Ramos (cell line): ENCODE data around the gene KDF1.
"Not testable (repeated sequence)": the region's sequence is repeated elsewhere in the genome, so short reads cannot be mapped to it uniquely, and the experiment has no call there.

ENCODE experiments used
- in situ Hi-C: fragments of 300-500 bp; cut with MboI; formaldehyde crosslinking; loops from one replicate; pipeline ENCODE4 v1.14.3; 2022; ENCODE audit warnings: low sequenced_read_pairs; ENCODE audit not compliant: unreplicated experiment

The KDF1 gene

GRCh38 chr1:26960625-26960966, 328 bp upstream of the KDF1 start:
- in situ Hi-C loops, result no loop called here

DNA sequence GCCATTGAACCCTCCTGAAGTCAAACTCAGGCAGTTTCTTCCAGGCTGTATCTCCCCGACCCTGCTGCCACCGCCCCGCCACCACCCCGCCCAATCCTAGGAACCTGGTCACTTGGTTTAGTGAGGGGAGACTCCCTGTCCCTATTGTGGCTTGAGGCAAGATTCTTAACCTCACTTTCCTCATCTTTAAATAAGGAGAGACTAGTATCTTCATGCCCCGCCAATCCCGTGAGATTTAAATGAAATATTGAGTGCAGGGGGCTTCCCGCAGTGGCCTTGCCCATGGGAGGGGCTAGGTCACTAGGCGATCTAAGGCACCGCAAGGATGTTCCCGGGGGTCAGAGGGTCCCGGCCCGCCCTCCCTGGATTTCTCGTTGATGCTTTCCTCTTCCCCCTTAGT, 998 bp downstream of the KDF1 start:
- in situ Hi-C loops, result no loop called here

DNA sequence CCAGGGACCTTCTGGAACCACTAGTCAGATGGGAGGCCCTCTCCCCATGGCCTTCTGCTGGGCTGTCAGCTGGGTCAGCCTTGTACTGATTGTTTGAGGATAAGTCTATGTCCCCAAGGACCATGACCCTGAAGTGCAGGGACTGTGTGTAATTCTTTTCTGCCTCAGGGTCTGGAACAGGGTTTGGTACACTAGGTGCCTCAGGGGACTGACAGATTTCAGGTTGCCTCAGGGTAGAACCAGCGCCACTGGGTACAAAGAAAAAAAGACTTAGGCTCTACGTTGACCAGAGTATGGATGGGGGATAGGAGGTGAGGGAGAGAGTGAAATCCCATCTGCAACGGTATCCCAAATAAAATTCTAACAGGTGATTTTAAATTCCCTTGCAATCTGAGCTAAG, 3.0 kb downstream of the KDF1 start:
- in situ Hi-C loops, result no loop called here

GRCh38 chr1:26956321-26956720, 3.9 kb downstream of the KDF1 start:
- in situ Hi-C loops, result no loop called here

DNA sequence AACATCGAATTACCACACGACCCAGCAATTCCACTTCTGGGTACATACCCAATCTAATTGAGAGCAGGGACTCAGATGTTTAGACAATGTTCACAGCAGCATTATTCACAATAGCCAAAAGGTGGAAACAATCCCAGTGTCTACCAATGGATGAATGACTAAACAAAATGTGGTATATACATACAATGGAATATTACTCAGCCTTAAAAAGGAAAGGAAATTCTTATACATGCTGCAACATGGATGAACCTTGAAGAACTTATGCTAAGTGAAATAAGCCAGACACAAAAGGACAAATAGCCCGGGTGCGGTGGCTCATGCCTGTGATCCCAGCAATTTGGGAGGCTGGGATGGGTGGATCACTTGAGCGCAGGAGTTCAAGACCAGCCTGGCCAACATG, 6.9 kb downstream of the KDF1 start:
- in situ Hi-C loops, result no loop called here

GRCh38 chr1:26951821-26952497, 8.3 kb downstream of the KDF1 start:
- in situ Hi-C loops, result no loop called here

DNA sequence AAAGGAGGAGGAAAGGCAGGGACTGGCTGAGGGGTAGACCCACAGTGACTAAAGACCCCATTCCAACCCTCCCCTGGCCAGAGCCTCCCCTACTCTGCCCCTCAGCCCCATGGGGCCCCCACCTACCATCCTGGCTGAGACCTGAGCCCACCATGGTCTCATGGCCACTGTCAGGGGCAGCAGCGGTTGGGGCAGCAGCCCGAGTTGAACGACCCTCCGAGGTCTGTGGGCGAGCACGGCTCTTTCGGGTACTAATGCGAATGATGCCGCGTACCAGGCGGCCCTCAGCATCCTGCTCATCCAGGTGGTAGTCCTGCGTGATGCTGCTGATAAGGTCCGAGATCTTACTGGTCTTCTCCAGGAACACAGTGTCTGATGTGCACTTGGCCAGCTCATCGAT, 9.1 kb downstream of the KDF1 start:
- in situ Hi-C loops, result no loop called here

DNA sequence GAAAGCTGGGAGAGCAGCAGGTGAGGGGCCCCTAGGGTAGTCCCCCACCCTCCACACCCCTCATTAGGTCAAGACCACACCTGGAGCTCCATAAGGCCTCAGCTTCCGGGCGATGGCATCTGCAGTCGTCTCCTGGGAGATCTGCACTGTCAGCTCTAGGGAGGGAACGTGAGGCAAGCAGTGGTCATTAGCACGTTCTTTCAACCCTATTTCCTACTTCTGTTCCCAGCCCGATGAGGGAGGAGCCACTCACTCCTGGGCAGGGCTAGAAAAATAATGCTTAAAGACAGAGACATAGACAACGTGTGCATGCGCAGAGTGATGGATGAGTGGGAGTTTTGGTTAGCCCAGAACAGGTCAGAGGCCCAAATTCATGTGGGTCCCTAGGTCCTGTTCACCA, 9.7 kb downstream of the KDF1 start:
- in situ Hi-C loops, result no loop called here

DNA sequence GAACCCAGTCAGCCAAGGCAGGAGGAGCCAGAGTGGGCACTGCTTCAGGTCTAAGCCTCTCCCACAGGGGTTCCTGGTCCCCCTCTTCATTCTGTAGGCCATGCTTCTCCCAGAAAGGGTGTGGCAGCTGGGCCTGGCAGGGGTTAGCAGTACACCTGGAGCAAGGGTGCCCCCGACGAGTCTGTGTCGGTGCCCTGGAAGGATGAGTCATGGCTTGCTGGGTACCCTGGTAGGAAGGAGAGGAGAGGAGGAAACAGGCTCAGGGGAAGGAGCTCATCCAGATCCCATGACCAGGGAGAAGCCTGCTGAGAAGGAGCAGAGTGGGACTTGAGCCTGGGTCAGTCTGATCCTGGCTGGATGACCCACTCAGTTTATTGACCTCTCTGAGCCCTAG, 10.3 kb downstream of the KDF1 start:
- in situ Hi-C loops, result no loop called here

DNA sequence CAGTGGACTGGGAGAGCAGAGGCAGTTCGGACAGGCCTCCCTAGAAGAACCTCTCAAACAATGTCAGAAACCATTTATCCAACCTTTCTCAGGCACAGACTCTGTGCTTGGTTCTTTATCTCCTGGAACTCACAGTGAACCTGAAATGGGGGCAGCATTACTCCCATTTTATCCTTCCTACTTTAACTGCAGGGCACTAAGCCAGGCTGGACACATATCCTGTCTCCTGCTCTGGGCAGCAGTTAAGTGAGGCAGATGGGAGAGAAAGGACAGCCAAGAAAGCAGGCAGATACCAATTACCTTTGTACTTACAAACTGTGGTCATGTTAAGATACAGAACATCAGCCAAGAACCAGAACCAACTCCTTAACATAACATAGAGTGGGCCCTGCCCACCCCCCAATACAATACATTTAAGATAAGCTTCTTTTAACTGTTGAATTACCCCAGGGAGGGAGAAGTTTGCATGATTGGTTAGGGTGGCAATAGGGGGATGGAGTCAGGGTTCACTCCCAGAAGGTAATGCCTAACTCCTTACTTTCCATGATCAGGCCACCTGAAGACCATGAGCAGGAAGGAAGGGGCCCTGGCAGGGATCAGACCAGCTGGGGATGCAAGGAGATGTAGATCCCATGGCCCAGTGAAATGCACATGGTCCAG, 10.9 kb downstream of the KDF1 start:
- in situ Hi-C loops, result no loop called here

DNA sequence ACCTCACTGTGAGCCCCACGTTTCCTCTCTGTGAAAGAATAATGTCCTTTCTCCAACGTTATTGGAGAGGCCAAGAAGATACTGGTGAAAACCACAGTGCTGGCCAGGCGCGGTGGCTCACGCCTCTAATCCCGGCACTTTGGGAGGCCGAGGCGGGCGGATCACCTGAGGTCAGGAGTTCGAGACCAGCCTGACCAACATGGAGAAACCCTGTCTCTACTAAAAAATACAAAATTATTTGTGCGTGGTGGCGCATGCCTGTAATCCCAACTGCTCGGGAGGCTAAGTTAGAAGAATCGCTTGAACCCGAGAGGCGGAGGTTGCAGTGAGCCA, 11.6 kb downstream of the KDF1 start:
- in situ Hi-C loops, result not testable (repeated sequence)

GRCh38 chr1:26946270-26946669, 14.0 kb downstream of the KDF1 start:
- in situ Hi-C loops, result no loop called here

DNA sequence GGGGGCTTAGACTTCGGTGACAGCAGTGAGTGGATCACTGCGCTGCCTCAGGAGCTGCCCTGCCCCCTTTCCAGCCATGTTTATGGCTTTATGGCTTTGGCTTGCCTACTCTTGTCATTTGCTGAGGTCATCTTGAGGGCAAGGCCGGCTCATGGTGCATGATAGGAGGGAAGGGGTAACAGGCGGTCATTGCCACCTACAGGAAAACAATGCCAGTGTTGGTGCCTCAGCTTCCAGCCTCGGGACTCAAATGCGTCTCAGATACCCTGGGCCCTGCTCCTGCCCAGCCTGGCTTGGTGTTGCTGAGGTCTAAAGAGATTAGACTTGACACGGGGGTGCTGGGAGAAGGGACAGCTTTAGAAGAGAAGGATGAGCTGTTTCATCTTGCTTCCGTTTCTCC, 14.5 kb downstream of the KDF1 start:
- in situ Hi-C loops, result no loop called here

DNA sequence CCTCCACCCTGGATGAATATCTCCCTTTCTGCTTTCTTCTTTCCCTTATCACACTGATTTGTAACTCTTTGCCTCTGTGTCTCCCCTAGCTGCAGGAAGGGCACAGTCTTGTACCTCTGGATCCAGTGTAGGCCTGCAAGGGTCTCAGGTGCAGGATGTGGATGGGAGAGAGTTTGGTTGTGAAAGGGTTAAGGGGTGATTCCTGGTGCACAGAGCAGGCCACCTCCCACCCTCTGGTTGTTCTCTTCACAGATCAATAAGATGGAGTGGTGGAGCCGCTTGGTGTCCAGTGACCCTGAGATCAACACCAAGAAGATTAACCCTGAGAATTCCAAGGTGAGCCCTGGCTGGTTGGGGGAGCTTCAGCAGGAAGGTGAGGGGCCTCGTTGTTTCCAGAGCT, 15.1 kb downstream of the KDF1 start:
- in situ Hi-C loops, result no loop called here

- in situ Hi-C loops, result no loop called here
Observed at GRCh38 chr1:26942656-26943055, 17.6 kb downstream of the KDF1 start.

DNA sequence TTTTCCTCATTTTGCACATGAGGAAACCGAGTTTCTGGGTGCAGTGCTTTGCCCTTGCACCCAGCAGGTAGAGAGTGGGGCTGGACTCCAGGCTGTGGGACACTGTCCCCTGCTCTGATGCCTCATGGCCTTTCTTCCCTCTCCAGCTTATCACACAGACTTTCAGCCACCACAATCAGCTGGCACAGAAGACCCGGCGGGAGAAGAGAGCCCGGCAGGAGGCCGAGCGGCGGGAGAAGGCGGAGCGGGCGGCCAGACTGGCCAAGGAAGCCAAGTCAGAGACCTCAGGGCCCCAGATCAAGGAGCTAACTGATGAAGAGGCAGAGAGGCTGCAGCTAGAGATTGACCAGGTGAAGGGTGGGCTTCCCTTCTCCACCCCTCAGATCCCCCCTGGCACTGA, 19.0 kb downstream of the KDF1 start:
- in situ Hi-C loops, result no loop called here

DNA sequence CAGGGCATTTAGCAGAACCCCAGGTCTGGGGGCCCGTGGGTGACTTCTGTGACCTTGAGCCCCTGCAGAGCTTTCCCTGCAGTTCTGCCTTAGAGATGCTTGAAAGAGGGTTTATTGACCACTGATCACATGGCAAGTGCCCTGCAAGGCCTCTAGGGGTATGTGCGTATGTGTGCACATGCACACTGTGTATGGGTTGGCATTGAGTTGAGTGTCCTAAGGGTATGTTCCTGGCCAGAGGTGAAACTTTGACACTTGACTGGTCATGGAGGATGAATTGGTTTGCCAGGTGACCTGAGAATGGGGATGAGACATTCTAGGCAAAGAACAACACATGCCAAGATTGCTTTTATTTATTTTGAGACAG, 21.6 kb downstream of the KDF1 start:
- in situ Hi-C loops, result no loop called here

- in situ Hi-C loops, result no loop called here
Observed at GRCh38 chr1:26938004-26938658, 22.1 kb downstream of the KDF1 start.

DNA sequence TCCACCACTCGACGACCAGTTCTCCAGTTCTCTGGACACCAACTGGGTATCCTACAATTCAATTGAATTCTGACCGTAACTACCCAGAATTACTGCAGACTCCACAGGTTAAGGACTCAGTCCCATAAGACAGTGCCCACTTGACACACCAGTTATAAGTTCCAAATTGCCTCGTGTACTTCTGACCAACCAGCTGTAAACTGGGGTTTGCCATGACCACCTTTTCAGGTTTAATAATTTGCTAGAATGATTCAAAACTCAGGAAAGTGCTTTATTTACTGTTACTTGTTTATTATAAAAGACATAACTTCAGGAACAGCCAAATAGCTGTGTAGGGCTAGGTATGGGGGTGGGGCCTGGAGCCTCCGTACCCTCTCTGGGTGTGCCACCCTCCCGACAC, 23.4 kb downstream of the KDF1 start:
- in situ Hi-C loops, result no loop called here

DNA sequence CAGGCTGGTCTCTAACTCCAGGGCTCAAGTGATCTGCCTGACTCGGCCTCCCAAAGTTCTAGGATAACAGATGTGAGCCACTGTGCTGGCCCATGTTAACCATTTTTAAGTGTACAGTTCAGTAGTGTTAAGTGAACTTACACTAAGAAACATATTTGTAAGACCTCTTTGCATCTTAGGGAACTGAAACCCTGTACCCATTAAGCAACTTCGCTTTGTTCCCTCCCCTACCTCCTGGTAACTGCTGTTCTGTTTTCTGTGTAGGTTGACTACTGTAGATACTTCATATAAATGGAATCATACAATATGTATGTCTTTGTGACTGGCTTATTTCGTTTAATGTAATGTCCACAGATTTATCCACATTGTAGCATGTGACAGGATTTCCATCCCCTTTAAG, 27.7 kb downstream of the KDF1 start:
- in situ Hi-C loops, result no loop called here

- in situ Hi-C loops, result no loop called here
Observed at GRCh38 chr1:26923711-26924110, 36.6 kb downstream of the KDF1 start.

DNA sequence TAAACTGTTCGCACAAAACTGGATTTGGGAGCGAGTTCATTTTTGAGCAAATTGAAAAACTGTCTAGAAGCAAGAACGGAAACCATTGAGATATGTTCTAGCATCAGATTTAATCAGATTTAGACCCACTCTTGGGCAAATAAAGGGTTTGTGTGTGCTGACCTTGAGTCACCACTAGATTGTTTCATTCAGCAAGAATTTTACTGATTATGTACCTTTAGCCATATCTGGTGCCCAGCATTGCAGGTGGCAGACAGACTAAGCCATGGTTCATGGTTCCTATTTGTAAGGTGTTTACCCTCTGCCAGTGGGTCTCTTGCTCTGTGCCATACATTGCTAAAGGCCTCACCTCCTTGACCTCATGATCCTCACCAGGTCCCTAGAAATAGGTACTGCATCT, 37.4 kb downstream of the KDF1 start:
- in situ Hi-C loops, result no loop called here
